Forelimb muscle (tissue), 1 donor: ENCODE results near the gene IL6ST. TPM values are rescaled to one million over a fixed set of nuclear protein-coding genes. Genes with fewer than 3 reads are reported as not detected.
"Not testable (repeated sequence)": the region's sequence is repeated elsewhere in the genome, so short reads cannot be mapped to it uniquely, and the experiment has no call there.

Experiments
- DNase-seq: peaks from one replicate; pipeline ENCODE4 v3.0.0-alpha.2; 2013; ENCODE audit warnings: low read depth
- polyA plus RNA-seq: library from polyadenylated mRNA; unstranded; fragments of 120-200 nt; gene quantifications from one replicate; pipeline ENCODE4 v1.2.1, GENCODE V29; 2013; ENCODE audit not compliant: insufficient read length

IL6ST gene
- polyA plus RNA-seq = 59.1 TPM

- peak; percentile 24 for DNase-seq
Observed at GRCh38 chr5:55994495-55994997, at the start of gene IL6ST. Gene IL6ST, minus strand, starts transcription at chr5:55994963. Its CDS starts 18,685 bp downstream, at chr5:55976278.

GRCh38 chr5:56039985-56040384 is 45.2 kb upstream of the IL6ST start:
- DNase-seq = no peak

GRCh38 chr5:56038206-56038605 is 43.4 kb upstream of the IL6ST start:
- DNase-seq = not testable (repeated sequence)

- DNase-seq = no peak
Observed at GRCh38 chr5:56037531-56038010, 42.8 kb upstream of the IL6ST start.

- DNase-seq = not testable (repeated sequence)
Observed at GRCh38 chr5:56035394-56035793, 40.6 kb upstream of the IL6ST start.

- DNase-seq = not testable (repeated sequence)
Observed at GRCh38 chr5:56029871-56030630, 35.3 kb upstream of the IL6ST start.

GRCh38 chr5:56029457-56029856 is 34.7 kb upstream of the IL6ST start:
- no peak for DNase-seq

GRCh38 chr5:56028708-56029107 is 33.9 kb upstream of the IL6ST start:
- no peak for DNase-seq

GRCh38 chr5:56026863-56027300 is 32.1 kb upstream of the IL6ST start:
- DNase-seq = no peak

GRCh38 chr5:56025151-56025885 is 30.6 kb upstream of the IL6ST start:
- no peak for DNase-seq

GRCh38 chr5:56024810-56025150 is 30.0 kb upstream of the IL6ST start:
- DNase-seq = no peak

GRCh38 chr5:56023296-56023695 is 28.5 kb upstream of the IL6ST start:
- DNase-seq = no peak

- no peak for DNase-seq
Observed at GRCh38 chr5:56019306-56020272, 24.8 kb upstream of the IL6ST start.

- no peak for DNase-seq
Observed at GRCh38 chr5:56018832-56019231, 24.1 kb upstream of the IL6ST start.

- DNase-seq = not testable (repeated sequence)
Observed at GRCh38 chr5:56014701-56015100, 19.9 kb upstream of the IL6ST start.

GRCh38 chr5:56013939-56014338 is 19.2 kb upstream of the IL6ST start:
- not testable (repeated sequence) for DNase-seq

GRCh38 chr5:56012281-56012963 is 17.7 kb upstream of the IL6ST start:
- DNase-seq = no peak

- no peak for DNase-seq
Observed at GRCh38 chr5:56011835-56012234, 17.1 kb upstream of the IL6ST start.

GRCh38 chr5:56010431-56010830 is 15.7 kb upstream of the IL6ST start:
- DNase-seq = no peak

GRCh38 chr5:56006600-56006999 is 11.8 kb upstream of the IL6ST start:
- no peak for DNase-seq

GRCh38 chr5:56006094-56006493 is 11.3 kb upstream of the IL6ST start:
- DNase-seq = no peak
